Loucy (cell line): ENCODE results near the gene GOLGA6D.

Experiments
- H2AFZ ChIP-seq: fragments of 200-600 bp; sonication (generic); 2 replicates; pipeline ENCODE4 v1.6.0; 2016; ENCODE audit warnings: antibody characterized with exemption, mild to moderate bottlenecking, low read length, moderate library complexity
- H3F3A ChIP-seq: fragments of 200-600 bp; 2 replicates; pipeline ENCODE4 v1.6.0; 2016; ENCODE audit warnings: antibody characterized with exemption, low read depth, mild to moderate bottlenecking
- H3K27me3 ChIP-seq: fragments of 200-600 bp; sonication (generic); 2 replicates; pipeline ENCODE4 v1.6.1; 2014; ENCODE audit warnings: low read length, mild to moderate bottlenecking; ENCODE audit not compliant: insufficient read depth, poor library complexity, severe bottlenecking
- H3K36me3 ChIP-seq: fragments of 200-600 bp; sonication (generic); 2 replicates; pipeline ENCODE4 v1.6.1; 2016; ENCODE audit warnings: low read length; ENCODE audit not compliant: insufficient read depth
- H3K4me1 ChIP-seq: fragments of 200-600 bp; sonication (generic); 2 replicates; pipeline ENCODE4 v1.5.1; 2014; ENCODE audit warnings: low read length, mild to moderate bottlenecking; ENCODE audit not compliant: insufficient read depth, poor library complexity, severe bottlenecking
- H3K4me2 ChIP-seq: fragments of 200-600 bp; sonication (generic); 2 replicates; pipeline ENCODE4 v1.6.0; 2014; ENCODE audit warnings: antibody characterized with exemption, low read length, low read depth, mild to moderate bottlenecking; ENCODE audit not compliant: poor library complexity, severe bottlenecking
- H3K4me3 ChIP-seq: fragments of 200-600 bp; sonication (generic); 2 replicates; pipeline ENCODE4 v1.5.1; 2014; ENCODE audit warnings: low read length, mild to moderate bottlenecking, mixed read lengths; ENCODE audit not compliant: poor library complexity, severe bottlenecking
- H3K79me2 ChIP-seq: fragments of 200-600 bp; sonication (generic); 2 replicates; pipeline ENCODE4 v1.6.1; 2014; ENCODE audit warnings: low read length; ENCODE audit not compliant: insufficient read depth
- H3K9ac ChIP-seq: fragments of 200-600 bp; sonication (generic); 2 replicates; pipeline ENCODE4 v1.6.0; 2014; ENCODE audit warnings: mild to moderate bottlenecking, low read depth, low read length, moderate library complexity; ENCODE audit not compliant: poor library complexity, severe bottlenecking
- H3K9me2 ChIP-seq: fragments of 200-600 bp; sonication (generic); replicated peaks from 2 replicates; pipeline ENCODE4 v1.6.1; 2016; ENCODE audit warnings: low read depth, low read length, mixed read lengths
- H3K9me3 ChIP-seq: fragments of 200-600 bp; sonication (generic); 2 replicates; pipeline ENCODE4 v1.6.1; 2014; ENCODE audit warnings: mild to moderate bottlenecking, antibody characterized with exemption, low read length, low read depth; ENCODE audit not compliant: insufficient read depth
- H4K20me1 ChIP-seq: fragments of 200-600 bp; sonication (generic); 2 replicates; pipeline ENCODE4 v1.6.0; 2014; ENCODE audit warnings: antibody characterized with exemption, low read length, mild to moderate bottlenecking; ENCODE audit not compliant: insufficient read depth, poor library complexity, severe bottlenecking
- CTCF ChIP-seq: fragments of 200-600 bp; sonication (generic); conservative IDR thresholded peaks from 2 replicates; pipeline ENCODE4 v1.5.1; 2014; ENCODE audit warnings: mild to moderate bottlenecking, antibody characterized with exemption, low read length
- EZH2phosphoT487 ChIP-seq: fragments of 200-600 bp; IDR thresholded peaks from 2 replicates; pipeline ENCODE4 v1.6.1; 2018; ENCODE audit warnings: antibody characterized with exemption, mild to moderate bottlenecking, moderate library complexity, borderline replicate concordance

The GOLGA6D gene

GRCh38 chr15:75335313-75335704 lies 52.7 kb downstream of the GOLGA6D start:
- Histone ChIP-seq H3K4me1 (peaks cover 10% of the 10 kb centered on the region), H4K20me1 (no peaks in the 10 kb centered on the region), H3K36me3 (no peaks in the 10 kb centered on the region), H2AFZ (peak overlapping the region; percentile 92), H3F3A (no peaks in the 10 kb centered on the region), H3K79me2 (peaks cover 16% of the 10 kb centered on the region), H3K4me3 (peak overlapping the region; percentile 92), H3K9ac (peak overlapping the region; percentile 86), H3K9me3 (no peaks in the 10 kb centered on the region), H3K27me3 (no peaks in the 10 kb centered on the region), H3K4me2 (peak overlapping the region; percentile 92), H3K9me2 (no peaks in the 10 kb centered on the region)
- TF ChIP-seq CTCF, result no peak

GRCh38 chr15:75335705-75336355 lies 53.2 kb downstream of the GOLGA6D start, which contains the start of gene COMMD4:
Gene COMMD4, plus strand, starts transcription at chr15:75336063. Its CDS starts 27 bp downstream, at chr15:75336090.
- Histone ChIP-seq H4K20me1 (no peaks in the 10 kb centered on the region), H3F3A (no peaks in the 10 kb centered on the region), H3K4me2 (peak within 1 kb of the TSS; percentile 92), H3K9me2 (no peaks in the 10 kb centered on the region), H3K27me3 (no peaks in the 10 kb centered on the region), H3K9ac (peak within 1 kb of the TSS; percentile 86), H2AFZ (peak within 1 kb of the TSS; percentile 92), H3K4me3 (peak within 1 kb of the TSS; percentile 92), H3K4me1 (peaks cover 10% of the 10 kb centered on the region), H3K9me3 (no peaks in the 10 kb centered on the region), H3K79me2 (peaks cover 16% of the 10 kb centered on the region), H3K36me3 (no peaks in the 10 kb centered on the region)
- TF ChIP-seq CTCF, result no peak
- TF ChIP-seq EZH2phosphoT487, result no peak

- Histone ChIP-seq H2AFZ (no peak overlapping the region), H4K20me1 (no peaks in the 10 kb centered on the region), H3K27me3 (no peaks in the 10 kb centered on the region), H3K79me2 (peaks cover 16% of the 10 kb centered on the region), H3K9ac (no peak overlapping the region), H3K4me2 (no peak overlapping the region), H3K36me3 (no peaks in the 10 kb centered on the region), H3K9me2 (no peaks in the 10 kb centered on the region), H3K4me1 (peaks cover 10% of the 10 kb centered on the region), H3K4me3 (no peak overlapping the region), H3K9me3 (no peaks in the 10 kb centered on the region), H3F3A (no peaks in the 10 kb centered on the region)
- TF ChIP-seq EZH2phosphoT487 (no peak), CTCF (no peak)
Measured at GRCh38 chr15:75338661-75339240, 56.1 kb downstream of the GOLGA6D start.
